GM18868 (cell line): ENCODE data around the gene ZFYVE26.
A peak's percentile ranks its signal among the peaks of the same experiment; 100 is the strongest.
"Not testable (repeated sequence)": the region's sequence is repeated elsewhere in the genome, so short reads cannot be mapped to it uniquely, and the experiment has no call there.

Experiments used
- ATAC-seq: cut with Tn5 transposase; IDR thresholded peaks from one replicate; pipeline ENCODE4 v1.9.1; 2021; ENCODE audit warnings: mild to moderate bottlenecking, moderate library complexity; ENCODE audit not compliant: unreplicated experiment

The ZFYVE26 gene

GRCh38 chr14:67816326-67817002, at the start of gene ZFYVE26:
Gene ZFYVE26, minus strand, starts transcription at chr14:67816590. Its CDS starts 627 bp downstream, at chr14:67815963.
- peak; percentile 89 for ATAC-seq

- no peak for ATAC-seq
These were observed 46.8 kb upstream of the ZFYVE26 start for GRCh38 chr14:67863223-67863622.

GRCh38 chr14:67859169-67859749, 42.9 kb upstream of the ZFYVE26 start:
- ATAC-seq = no peak

GRCh38 chr14:67857778-67858350, 41.5 kb upstream of the ZFYVE26 start:
- no peak for ATAC-seq

GRCh38 chr14:67856827-67857226, 40.4 kb upstream of the ZFYVE26 start:
- ATAC-seq = no peak

- no peak for ATAC-seq
These were observed 37.3 kb upstream of the ZFYVE26 start for GRCh38 chr14:67853715-67854114.

- no peak for ATAC-seq
These were observed 36.7 kb upstream of the ZFYVE26 start for GRCh38 chr14:67852926-67853604.

GRCh38 chr14:67851785-67852410, 35.5 kb upstream of the ZFYVE26 start:
- ATAC-seq = no peak

- no peak for ATAC-seq
These were observed 33.9 kb upstream of the ZFYVE26 start for GRCh38 chr14:67850066-67850830.

GRCh38 chr14:67846029-67846610, 29.7 kb upstream of the ZFYVE26 start:
- no peak for ATAC-seq

- no peak for ATAC-seq
These were observed 20.7 kb upstream of the ZFYVE26 start for GRCh38 chr14:67837011-67837624.

GRCh38 chr14:67835596-67835995, 19.2 kb upstream of the ZFYVE26 start:
- ATAC-seq = no peak

GRCh38 chr14:67833403-67833802, 17.0 kb upstream of the ZFYVE26 start:
- no peak for ATAC-seq

- no peak for ATAC-seq
These were observed 14.7 kb upstream of the ZFYVE26 start for GRCh38 chr14:67831113-67831512.

GRCh38 chr14:67821121-67821520, 4.7 kb upstream of the ZFYVE26 start:
- ATAC-seq = no peak

- no peak for ATAC-seq
These were observed 4.1 kb upstream of the ZFYVE26 start for GRCh38 chr14:67820428-67820971.

- peak; percentile 63 for ATAC-seq
These were observed 3.4 kb upstream of the ZFYVE26 start, which contains the start of gene RAD51B for GRCh38 chr14:67819563-67820421. Gene RAD51B, plus strand, starts transcription at chr14:67819779.

GRCh38 chr14:67818476-67818875, 2.1 kb upstream of the ZFYVE26 start:
- ATAC-seq = not testable (repeated sequence)
